ENCODE results near the gene MTMR2. TPM values are rescaled to one million over a fixed set of nuclear protein-coding genes. Genes with fewer than 3 reads are reported as not detected.
A peak's percentile ranks its signal among the peaks of the same experiment; 100 is the strongest.

The MTMR2 gene
- total and polyA plus RNA-seq, 9 of the 15 experiments (the other 6 are each of a cell fraction or from before 2014, with no cell fraction given) = 12.6 to 35.8 (median 25.2) TPM

GRCh38 chr11:95930948-95931347, 7.0 kb upstream of the MTMR2 start:
- Histone ChIP-seq H3K36me3 (ENCODE audit: control insufficient read depth, insufficient read depth, low read length) (no peaks in the 10 kb centered on the region), H4K20me1 (replicated peaks; ENCODE audit: control insufficient read depth, insufficient read depth, low read length) (no peaks in the 10 kb centered on the region), H3K4me3 (no peak overlapping the region), H3K9me1 (ENCODE audit: control insufficient read depth, insufficient read depth, low read length) (no peaks in the 10 kb centered on the region), H3K4me2 (ENCODE audit: insufficient read depth, low read length) (no peak overlapping the region), H3K4me1 (replicated peaks in 1 of 2; ENCODE audit: control insufficient read depth in 2 of 2, insufficient read depth in 2 of 2, low read length in 2 of 2) (no peaks in the 10 kb centered on the region; a peak in 1 of 5 replicates), H3K27me3 (ENCODE audit: control insufficient read depth in 2 of 2, insufficient read depth in 2 of 2, low read length in 2 of 2) (peaks cover 0 to 5% of the 10 kb centered on the region in 2 experiments; a peak in 1 of 5 replicates), H3K79me2 (ENCODE audit: control insufficient read depth, insufficient read depth, low read length) (no peaks in the 10 kb centered on the region), H3K9ac (ENCODE audit: insufficient read depth in 1 of 2, low read depth in 2 of 2, low read length in 2 of 2) (no peak overlapping the region), H3K27ac (ENCODE audit: extremely low read depth, low read depth, low read length) (no peak overlapping the region), H3K9me3 (replicated peaks; ENCODE audit: control insufficient read depth, insufficient read depth, low read depth, low read length) (no peaks in the 10 kb centered on the region), H2AFZ (ENCODE audit: low read depth, low read length) (no peak overlapping the region)
- FAIRE-seq = no peak
- no peak for DNase-seq (ENCODE audit: extremely low read depth in 1 of 4, low spot score in 3 of 4)
- no TSS peak for BruUV-seq (replicated peaks)
- intact Hi-C loops (cut with micrococcal nuclease) (no loop called here), in situ Hi-C loops (cut with MboI) (no loop called here)
- CTCF ChIA-PET (ENCODE audit: low intra/inter-chr PET ratio) = no interaction called here
- POLR2A ChIA-PET = interaction anchor here (1.1 kb wide), 1 partner anchor 10 kb away, joined by 4 read pairs; no protein-coding TSS in a partner anchor
- ATAC-seq = no peak
- peak; percentile 36 for TF ChIP-seq ZNF280A (IDR thresholded peaks at IDR 0.05; ENCODE audit: low read depth, partially characterized antibody)
- TF ChIP-seq CBX3 (IDR thresholded peaks at IDR 0.05; ENCODE audit: borderline replicate concordance in 1 of 2, low read length in 2 of 2) = 0 out of 3 replicates have a peak, but pooled peaks of 1 of the 2 experiments have one; percentile 30
- TF ChIP-seq ZNF655 (CRISPR knock-in tag; IDR thresholded peaks at IDR 0.05) = no peak
- TF ChIP-seq TRIM28 (IDR thresholded peaks at IDR 0.05) = peak; percentile 64; the same call in 1 of the 2 replicates
- 5% methylated on average over 1 of the region's 1 CpG for WGBS (ENCODE audit: insufficient coverage, low coverage, missing lambda C conversion rate)
